ENCODE measurements around the gene TSPAN18. TPM values are rescaled to one million over a fixed set of nuclear protein-coding genes. Genes with fewer than 3 reads are reported as not detected.
A peak's percentile ranks its signal among the peaks of the same experiment; 100 is the strongest.

The TSPAN18 gene
- total and polyA plus RNA-seq, 2 of the 8 experiments (the other 6 are each of a cell fraction or from before 2014, with no cell fraction given) = 5.2 to 10.2 TPM

DNA sequence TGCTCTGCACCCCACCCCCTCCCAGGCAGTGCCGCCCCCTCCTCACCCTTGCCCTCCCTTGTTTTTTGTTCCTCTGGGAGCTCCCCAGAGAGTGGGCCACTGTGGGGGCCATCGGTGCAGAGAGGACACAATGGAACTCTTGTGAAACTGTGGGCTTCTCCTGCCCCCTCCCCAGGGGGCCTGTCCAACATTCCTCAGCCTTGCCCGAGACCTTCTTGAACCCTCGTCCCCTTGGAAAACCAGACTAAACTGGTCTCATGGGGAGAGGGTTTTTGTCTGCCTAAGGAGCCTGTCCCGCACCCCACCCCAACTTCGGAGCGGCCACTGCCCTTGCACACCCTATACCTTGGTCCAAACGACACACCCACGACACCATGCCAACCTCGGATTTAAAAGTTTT is 72.2 kb downstream of the TSPAN18 start:
- no peak overlapping the region for H3K9ac ChIP-seq (replicated peaks in 1 of 4; ENCODE audit: extremely low read depth in 1 of 4, low read depth in 3 of 4, low read length in 3 of 4)
- no peak overlapping the region for H3K27ac ChIP-seq (ENCODE audit: low read depth, low read length)
- 0 out of 2 replicates have a peak overlapping the region, but pooled peaks have one; percentile 0 for H2BK20ac ChIP-seq (ENCODE audit: low read length)
- H4K5ac ChIP-seq (ENCODE audit: insufficient read length, low read depth, low read length) = no peak overlapping the region
- H2AK5ac ChIP-seq (ENCODE audit: low read depth, low read length) = peak overlapping the region; percentile 87
- ChIA-PET CTCF (ENCODE audit: partially characterized antibody) (interaction anchor here (0.9 to 2.7 kb wide), 17 partner anchors 10 to 178 kb away, joined by 3 to 17 read pairs (median 5); no protein-coding TSS in a partner anchor), POLR2A (ENCODE audit: partially characterized antibody) (interaction anchor here (0.6 to 1.5 kb wide), 4 partner anchors 10 to 325 kb away, joined by 3 to 5 read pairs (median 3); no protein-coding TSS in a partner anchor)
- peak overlapping the region; percentile 72; the same call in 1 of the 2 replicates for H2BK5ac ChIP-seq (ENCODE audit: low read depth, low read length)
- no peak overlapping the region for H4K91ac ChIP-seq (replicated peaks; ENCODE audit: insufficient read length, low read length)
- H3K79me1 ChIP-seq (ENCODE audit: low read depth, low read length) = no peaks in the 10 kb centered on the region
- H3K27me3 ChIP-seq (replicated peaks in 1 of 4; ENCODE audit: control insufficient read depth in 3 of 4, extremely low read depth in 1 of 4, insufficient read depth in 3 of 4, low read length in 3 of 4) = 0 out of 7 replicates have a peak, but pooled peaks cover 0 to 2% (median 0%) of the 10 kb centered on the region in 4 experiments
- 76% methylated on average over 9 of the region's 10 CpGs; no CpG with 5 or more reads in 1 of the 2 experiments for WGBS, 2 experiments (ENCODE audit: extremely low coverage in 1 of 2, insufficient coverage in 1 of 2, insufficient read length in 1 of 2, insufficient replicate concordance in 2 of 2, low coverage in 1 of 2, low lambda C conversion rate in 2 of 2, missing lambda C conversion rate in 1 of 2)
- no peaks in the 10 kb centered on the region for H3K79me2 ChIP-seq (ENCODE audit: control insufficient read depth in 1 of 2, insufficient read depth in 2 of 2, low read length in 2 of 2)
- peak overlapping the region; percentile 1; the same call in 1 of the 2 replicates for H2BK15ac ChIP-seq (ENCODE audit: low read length)
- H3K23me2 ChIP-seq (ENCODE audit: low read depth, low read length) = no peaks in the 10 kb centered on the region
- H3K18ac ChIP-seq (ENCODE audit: extremely low read depth, low read length) = peak overlapping the region; percentile 52; the same call in 1 of the 2 replicates
- DNase-seq (ENCODE audit: low read depth in 1 of 2, low spot score in 2 of 2) = no peak
- peak overlapping the region in 1 of 2 experiments; percentile 38; a peak in 1 of 4 replicates for H3K4me2 ChIP-seq (ENCODE audit: insufficient read depth in 1 of 2, low read depth in 2 of 2, low read length in 2 of 2)
- TF ChIP-seq BCL11A (IDR thresholded peaks at IDR 0.05; ENCODE audit: low read depth in 2 of 2, low read length in 2 of 2) (no peak), CBX5 (IDR thresholded peaks at IDR 0.05; ENCODE audit: low read depth, low read length) (no peak), GABPA (IDR thresholded peaks at IDR 0.05; ENCODE audit: borderline replicate concordance, insufficient read depth, low read length) (no peak), YY1 (IDR thresholded peaks at IDR 0.05; ENCODE audit: low read depth, low read length) (no peak)
- H3K4ac ChIP-seq (replicated peaks; ENCODE audit: insufficient read length, low read depth, low read length) = no peak overlapping the region
- H3K9me3 ChIP-seq (ENCODE audit: insufficient read depth in 2 of 2, low read depth in 1 of 2, low read length in 1 of 2) = no peaks in the 10 kb centered on the region
- no peak overlapping the region; the same call in 1 of the 2 replicates for H4K8ac ChIP-seq (ENCODE audit: extremely low read depth, insufficient read depth, low read length)
- H3K14ac ChIP-seq (ENCODE audit: insufficient read length) = no peak overlapping the region
- no peak overlapping the region for H2BK120ac ChIP-seq (replicated peaks; ENCODE audit: low read depth, low read length)
- H3K23ac ChIP-seq (ENCODE audit: insufficient read length) = no peak overlapping the region
- no peak overlapping the region for H2AFZ ChIP-seq (ENCODE audit: low read length)
- no peak for FAIRE-seq
- H3K56ac ChIP-seq (replicated peaks; ENCODE audit: insufficient read length, low read depth, low read length) = no peak overlapping the region
- H4K20me1 ChIP-seq (replicated peaks in 1 of 2; ENCODE audit: control insufficient read depth in 1 of 2, insufficient read depth in 2 of 2, low read length in 2 of 2) = peaks cover 0 to 1% of the 10 kb centered on the region in 2 experiments
- H3K36me3 ChIP-seq (ENCODE audit: control insufficient read depth in 2 of 4, insufficient read depth in 4 of 4, low read length in 3 of 4) = no peaks in the 10 kb centered on the region
- H3K4me3 ChIP-seq (ENCODE audit: extremely low read depth in 1 of 4, insufficient read depth in 2 of 4, low read depth in 3 of 4, low read length in 4 of 4) = no peak overlapping the region
- peak overlapping the region; percentile 70 for H2BK12ac ChIP-seq (ENCODE audit: low read depth, low read length)
- H3K4me1 ChIP-seq (replicated peaks in 1 of 4; ENCODE audit: control insufficient read depth in 3 of 4, insufficient read depth in 4 of 4, low read length in 3 of 4) = peaks cover 12 to 29% (median 24%) of the 10 kb centered on the region in 4 experiments
